Posterior vena cava (tissue), 2 donors: ENCODE measurements around the gene LARP1. TPM values are rescaled to one million over a fixed set of nuclear protein-coding genes. Genes with fewer than 3 reads are reported as not detected.
"Not testable (repeated sequence)": the region's sequence is repeated elsewhere in the genome, so short reads cannot be mapped to it uniquely, and the experiment has no call there.

ENCODE experiments used
- DNase-seq: peaks from one replicate; pipeline ENCODE4 v3.0.0-alpha.2; 2020; ENCODE audit warnings: low spot score
- intact Hi-C, 2 donors: fragments of 100-400 bp; cut with DNase I; formaldehyde crosslinking; loops; one replicate each; pipeline versions ENCODE4 v1.14.1 to v1.14.2; 2022 to 2023
- total RNA-seq, 2 donors: library from RNA; stranded (reverse); fragmentation: NEBNext Ultra II Directional; extraction: Animal tissue kit (Norgen Biotek cat#: 25700); gene quantifications; one replicate each; pipeline ENCODE4 v1.2.1, GENCODE V29; 2021
- donor health status: DM: yes; HTN: yes; CAD: no.
- donor health status: DM: yes; HTN: yes; CAD: no.

The LARP1 gene
- total RNA-seq, 2 donors from 2014 or later: 111 to 128 TPM

- DNase-seq: no peak
- intact Hi-C loops: loop anchor here (5.0 to 10.0 kb wide), 2 partner anchors 72 to 100 kb away; partner anchors contain the start of gene CNOT8 (in 1 of the 2)
Measured at GRCh38 chr5:154756868-154757813, 2.0 kb downstream of the LARP1 start.

GRCh38 chr5:154757814-154758406, 2.7 kb downstream of the LARP1 start:
- DNase-seq: no peak
- intact Hi-C loops: loop anchor here (5.0 to 10.0 kb wide), 2 partner anchors 73 to 99 kb away; partner anchors contain the start of gene CNOT8 (in 1 of the 2)

GRCh38 chr5:154758493-154758892, 3.3 kb downstream of the LARP1 start:
- intact Hi-C loops: loop anchor here (5.0 to 10.0 kb wide), 2 partner anchors 74 to 99 kb away; partner anchors contain the start of gene CNOT8 (in 1 of the 2)
- no peak for DNase-seq

GRCh38 chr5:154758977-154759376, 3.8 kb downstream of the LARP1 start:
- intact Hi-C loops: loop anchor here (5.0 to 10.0 kb wide), 2 partner anchors 74 to 98 kb away; partner anchors contain the start of gene CNOT8 (in 1 of the 2)

GRCh38 chr5:154759868-154760267, 4.7 kb downstream of the LARP1 start:
- DNase-seq: not testable (repeated sequence)
- intact Hi-C loops: loop anchor here (5.0 to 10.0 kb wide), 2 partner anchors 75 to 97 kb away; partner anchors contain the start of gene CNOT8 (in 1 of the 2)

More at GRCh38 chr5:154758977-154759376, 3.8 kb downstream of the LARP1 start:
- DNase-seq: no peak

GRCh38 chr5:154761046-154761736, 6.0 kb downstream of the LARP1 start:
- DNase-seq: no peak
- intact Hi-C loops: no loop called here

- no peak for DNase-seq
- intact Hi-C loops: no loop called here
Measured at GRCh38 chr5:154762261-154762660, 7.1 kb downstream of the LARP1 start.

GRCh38 chr5:154762700-154763099, 7.5 kb downstream of the LARP1 start:
- intact Hi-C loops: no loop called here
- no peak for DNase-seq

- DNase-seq: no peak
- intact Hi-C loops: no loop called here
Measured at GRCh38 chr5:154764967-154765366, 9.8 kb downstream of the LARP1 start.

GRCh38 chr5:154765396-154765925, 10.3 kb downstream of the LARP1 start:
- intact Hi-C loops: no loop called here
- no peak for DNase-seq

GRCh38 chr5:154766558-154767281, 11.5 kb downstream of the LARP1 start:
- no peak for DNase-seq
- intact Hi-C loops: no loop called here

- DNase-seq: no peak
- intact Hi-C loops: no loop called here
Measured at GRCh38 chr5:154767576-154767975, 12.4 kb downstream of the LARP1 start.

GRCh38 chr5:154768207-154768606, 13.0 kb downstream of the LARP1 start:
- intact Hi-C loops: no loop called here
- DNase-seq: no peak

- no peak for DNase-seq
- intact Hi-C loops: no loop called here
Measured at GRCh38 chr5:154770111-154770510, 14.9 kb downstream of the LARP1 start.

GRCh38 chr5:154771383-154771901, 16.3 kb downstream of the LARP1 start:
- intact Hi-C loops: no loop called here
- no peak for DNase-seq

GRCh38 chr5:154773326-154773725, 18.1 kb downstream of the LARP1 start:
- no peak for DNase-seq
- intact Hi-C loops: no loop called here

- intact Hi-C loops: no loop called here
- DNase-seq: no peak
Measured at GRCh38 chr5:154776167-154776566, 21.0 kb downstream of the LARP1 start.

GRCh38 chr5:154778534-154778933, 23.4 kb downstream of the LARP1 start:
- no peak for DNase-seq
- intact Hi-C loops: no loop called here
